Fibroblast of lung (primary cell): ENCODE results near the gene ZBTB12. TPM values are rescaled to one million over a fixed set of nuclear protein-coding genes. Genes with fewer than 3 reads are reported as not detected.

Experiments used
- DNase-seq, 2 donors: peaks; one replicate each; pipeline versions ENCODE4 v3.0.0 to v3.0.0-alpha.2; 2010; ENCODE audit warnings: low read depth in 2 of 2
- H2AFZ ChIP-seq: 2 replicates; pipeline ENCODE4 v1.5.1; 2012; ENCODE audit warnings: low read length, control low read depth, inconsistent platforms
- H3K27ac ChIP-seq: 2 replicates; pipeline ENCODE4 v1.5.1; 2011; ENCODE audit warnings: low read length, control low read depth; ENCODE audit not compliant: insufficient read depth
- H3K27me3 ChIP-seq: 2 replicates; pipeline ENCODE4 v1.5.1; 2011; ENCODE audit warnings: mild to moderate bottlenecking, low read length; ENCODE audit not compliant: control insufficient read depth, insufficient read depth
- H3K36me3 ChIP-seq: 2 replicates; pipeline ENCODE4 v1.5.1; 2011; ENCODE audit warnings: low read length; ENCODE audit not compliant: control insufficient read depth, insufficient read depth
- H3K4me1 ChIP-seq: 2 replicates; pipeline ENCODE4 v1.5.1; 2011; ENCODE audit warnings: low read length; ENCODE audit not compliant: control insufficient read depth, insufficient read depth; ENCODE audit errors: extremely low read depth
- H3K4me2 ChIP-seq: 2 replicates; pipeline ENCODE4 v1.5.1; 2011; ENCODE audit warnings: low read length, control low read depth; ENCODE audit not compliant: insufficient read depth; ENCODE audit errors: extremely low read depth
- H3K4me3 ChIP-seq, 4 experiments: fragments of 200-600 bp in 1 of 4; sonication (generic) in 1 of 4; replicated peaks in 1 of 4; 2 replicates each; pipeline ENCODE4 v1.5.1; 2011 to 2016; ENCODE audit warnings: low read length in 4 of 4, low read depth in 3 of 4, mild to moderate bottlenecking in 3 of 4, control low read depth in 2 of 4, inconsistent platforms in 1 of 4, mixed read lengths in 1 of 4; ENCODE audit not compliant: insufficient read depth in 1 of 4; ENCODE audit errors: control extremely low read depth in 1 of 4
- H3K79me2 ChIP-seq: 2 replicates; pipeline ENCODE4 v1.5.1; 2012; ENCODE audit warnings: mild to moderate bottlenecking, low read length, inconsistent platforms; ENCODE audit not compliant: control insufficient read depth, insufficient read depth
- H3K9ac ChIP-seq: 2 replicates; pipeline ENCODE4 v1.5.1; 2011; ENCODE audit warnings: mild to moderate bottlenecking, low read length, control low read depth; ENCODE audit not compliant: insufficient read depth
- H3K9me3 ChIP-seq: 2 replicates; pipeline ENCODE4 v1.5.1; 2012; ENCODE audit warnings: low read depth, low read length; ENCODE audit not compliant: control insufficient read depth, insufficient read depth
- H4K20me1 ChIP-seq: 2 replicates; pipeline ENCODE4 v1.5.1; 2011; ENCODE audit warnings: low read length; ENCODE audit not compliant: control insufficient read depth, insufficient read depth; ENCODE audit errors: extremely low read depth
- EZH2 ChIP-seq: IDR thresholded peaks from 2 replicates; pipeline ENCODE4 v1.5.1; 2012; ENCODE audit warnings: low read length, control low read depth, mild to moderate bottlenecking; ENCODE audit errors: missing control alignments
- polyA plus RNA-seq, 2 donors: library from polyadenylated mRNA; depleted of rRNA in 1 of 2; stranded (reverse) in 1 of 2; unstranded in 1 of 2; fragments of >200 nt; gene quantifications; 2 replicates each; pipeline ENCODE4 v1.2.1, GENCODE V29; 2011 to 2012; ENCODE audit warnings: missing spikeins in 1 of 2
- total RNA-seq: library from RNA; depleted of rRNA; stranded (reverse); fragments of >200 nt; gene quantifications from 2 replicates; pipeline ENCODE4 v1.2.1, GENCODE V29; 2014
- TF ChIP-seq, protein P1 (sequence below), 2 donors: IDR thresholded peaks in 1 of 2; conservative IDR thresholded peaks in 1 of 2; 1 replicate in 1 of 2; 2 replicates in 1 of 2; pipeline ENCODE4 v1.5.1; 2011 to 2012; ENCODE audit warnings: low read length in 2 of 2, control low read depth in 1 of 2, inconsistent platforms in 1 of 2, low read depth in 1 of 2, mild to moderate bottlenecking in 1 of 2

Gene ZBTB12
- total and polyA plus RNA-seq, 2 donors (not counting 1 experiment from before 2014, with no cell fraction given): 1.2 to 13.2 TPM

DNA sequence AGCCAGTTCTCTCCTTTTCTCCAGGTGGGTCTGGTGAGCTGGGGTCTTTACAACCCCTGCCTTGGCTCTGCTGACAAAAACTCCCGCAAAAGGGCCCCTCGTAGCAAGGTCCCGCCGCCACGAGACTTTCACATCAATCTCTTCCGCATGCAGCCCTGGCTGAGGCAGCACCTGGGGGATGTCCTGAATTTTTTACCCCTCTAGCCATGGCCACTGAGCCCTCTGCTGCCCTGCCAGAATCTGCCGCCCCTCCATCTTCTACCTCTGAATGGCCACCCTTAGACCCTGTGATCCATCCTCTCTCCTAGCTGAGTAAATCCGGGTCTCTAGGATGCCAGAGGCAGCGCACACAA lies 43.2 kb upstream of the ZBTB12 start:
- peaks cover 4% of the 10 kb centered on the region for H3K27me3 ChIP-seq
- TF ChIP-seq, protein P1, sequence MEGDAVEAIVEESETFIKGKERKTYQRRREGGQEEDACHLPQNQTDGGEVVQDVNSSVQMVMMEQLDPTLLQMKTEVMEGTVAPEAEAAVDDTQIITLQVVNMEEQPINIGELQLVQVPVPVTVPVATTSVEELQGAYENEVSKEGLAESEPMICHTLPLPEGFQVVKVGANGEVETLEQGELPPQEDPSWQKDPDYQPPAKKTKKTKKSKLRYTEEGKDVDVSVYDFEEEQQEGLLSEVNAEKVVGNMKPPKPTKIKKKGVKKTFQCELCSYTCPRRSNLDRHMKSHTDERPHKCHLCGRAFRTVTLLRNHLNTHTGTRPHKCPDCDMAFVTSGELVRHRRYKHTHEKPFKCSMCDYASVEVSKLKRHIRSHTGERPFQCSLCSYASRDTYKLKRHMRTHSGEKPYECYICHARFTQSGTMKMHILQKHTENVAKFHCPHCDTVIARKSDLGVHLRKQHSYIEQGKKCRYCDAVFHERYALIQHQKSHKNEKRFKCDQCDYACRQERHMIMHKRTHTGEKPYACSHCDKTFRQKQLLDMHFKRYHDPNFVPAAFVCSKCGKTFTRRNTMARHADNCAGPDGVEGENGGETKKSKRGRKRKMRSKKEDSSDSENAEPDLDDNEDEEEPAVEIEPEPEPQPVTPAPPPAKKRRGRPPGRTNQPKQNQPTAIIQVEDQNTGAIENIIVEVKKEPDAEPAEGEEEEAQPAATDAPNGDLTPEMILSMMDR (conservative IDR thresholded peaks at IDR 0.05 in 1 of 2, IDR thresholded peaks at IDR 0.05 in 1 of 2; ENCODE audit: low read depth in 1 of 2, low read length in 2 of 2): no peak
- TF ChIP-seq EZH2: no peak
- no peaks in the 10 kb centered on the region for H3K79me2 ChIP-seq
- no peak for DNase-seq
- H4K20me1 ChIP-seq: no peaks in the 10 kb centered on the region
- H2AFZ ChIP-seq: peak overlapping the region; percentile 54
- H3K4me2 ChIP-seq: peak overlapping the region; percentile 100
- peak overlapping the region; percentile 80 for H3K27ac ChIP-seq
- peaks cover 12% of the 10 kb centered on the region for H3K4me1 ChIP-seq
- H3K36me3 ChIP-seq: no peaks in the 10 kb centered on the region
- H3K4me3 ChIP-seq: peak overlapping the region in 1 of 4 experiments; percentile 35
- no peaks in the 10 kb centered on the region for H3K9me3 ChIP-seq
- H3K9ac ChIP-seq: no peak overlapping the region

- H3K4me1 ChIP-seq: peaks cover 12% of the 10 kb centered on the region
- peaks cover 4% of the 10 kb centered on the region for H3K27me3 ChIP-seq
- no peak overlapping the region for H3K4me2 ChIP-seq
- H3K36me3 ChIP-seq: no peaks in the 10 kb centered on the region
- no peaks in the 10 kb centered on the region for H4K20me1 ChIP-seq
- TF ChIP-seq, protein P1 (conservative IDR thresholded peaks at IDR 0.05 in 1 of 2, IDR thresholded peaks at IDR 0.05 in 1 of 2; ENCODE audit: low read depth in 1 of 2, low read length in 2 of 2): no peak
- no peak for TF ChIP-seq EZH2
- no peak overlapping the region for H3K27ac ChIP-seq
- H2AFZ ChIP-seq: no peak overlapping the region
- no peaks in the 10 kb centered on the region for H3K79me2 ChIP-seq
- no peaks in the 10 kb centered on the region for H3K9me3 ChIP-seq
- H3K9ac ChIP-seq: no peak overlapping the region
- DNase-seq: no peak
- H3K4me3 ChIP-seq: no peak overlapping the region
These were observed 41.9 kb upstream of the ZBTB12 start for GRCh38 chr6:31943742-31944141.

DNA sequence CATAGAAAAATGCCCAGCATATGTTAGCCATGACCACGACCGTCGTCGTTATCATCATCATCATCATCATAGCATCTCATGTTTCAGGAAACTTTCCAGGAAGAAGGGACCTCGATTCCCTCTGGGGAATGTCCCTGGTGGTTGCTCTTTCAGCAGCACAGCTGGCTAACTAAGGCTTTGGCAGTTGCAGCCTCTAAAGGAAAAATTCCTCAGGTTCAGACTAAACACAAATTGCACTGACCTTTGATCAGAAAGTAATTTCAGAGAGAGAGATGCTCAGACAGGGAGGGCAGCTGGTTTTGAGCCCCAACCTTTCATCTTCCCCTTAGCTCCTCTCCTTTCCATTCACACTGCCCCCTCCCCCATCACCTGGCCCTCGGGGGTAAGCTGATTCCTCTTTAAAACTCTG lies 38.4 kb upstream of the ZBTB12 start:
- no peaks in the 10 kb centered on the region for H3K36me3 ChIP-seq
- H3K4me1 ChIP-seq: peaks cover 6% of the 10 kb centered on the region
- no peaks in the 10 kb centered on the region for H3K9me3 ChIP-seq
- H3K4me2 ChIP-seq: no peak overlapping the region
- no peak overlapping the region for H3K27ac ChIP-seq
- H2AFZ ChIP-seq: no peak overlapping the region
- TF ChIP-seq, protein P1 (conservative IDR thresholded peaks at IDR 0.05 in 1 of 2, IDR thresholded peaks at IDR 0.05 in 1 of 2; ENCODE audit: low read depth in 1 of 2, low read length in 2 of 2): peak in 1 of 2 donors; percentile 2
- no peak for TF ChIP-seq EZH2
- H3K27me3 ChIP-seq: peaks cover 4% of the 10 kb centered on the region
- no peaks in the 10 kb centered on the region for H3K79me2 ChIP-seq
- no peak overlapping the region for H3K4me3 ChIP-seq
- no peak overlapping the region for H3K9ac ChIP-seq
- H4K20me1 ChIP-seq: no peaks in the 10 kb centered on the region
- peak in 1 of 2 donors; percentile 31 for DNase-seq
